ENCODE data around the gene TSR1.

GRCh38 chr17:2362016-2362415 is 25.8 kb upstream of the TSR1 start:
- no peak for TF ChIP-seq CTCF (IDR thresholded peaks at IDR 0.05; ENCODE audit: low read depth, low read length)
- TF ChIP-seq POLR2A (IDR thresholded peaks at IDR 0.05; ENCODE audit: extremely low read depth, insufficient read length), result no peak

Measured in NB4 (cell line).